ENCODE measurements around the gene FOSB. TPM values are rescaled to one million over a fixed set of nuclear protein-coding genes. Genes with fewer than 3 reads are reported as not detected.
A peak's percentile ranks its signal among the peaks of the same experiment; 100 is the strongest.

Gene FOSB
- total and polyA plus RNA-seq, 9 of the 15 experiments (the other 6 are each of a cell fraction or from before 2014, with no cell fraction given): 0.11 to 2.7 (median 0.73) TPM

DNA sequence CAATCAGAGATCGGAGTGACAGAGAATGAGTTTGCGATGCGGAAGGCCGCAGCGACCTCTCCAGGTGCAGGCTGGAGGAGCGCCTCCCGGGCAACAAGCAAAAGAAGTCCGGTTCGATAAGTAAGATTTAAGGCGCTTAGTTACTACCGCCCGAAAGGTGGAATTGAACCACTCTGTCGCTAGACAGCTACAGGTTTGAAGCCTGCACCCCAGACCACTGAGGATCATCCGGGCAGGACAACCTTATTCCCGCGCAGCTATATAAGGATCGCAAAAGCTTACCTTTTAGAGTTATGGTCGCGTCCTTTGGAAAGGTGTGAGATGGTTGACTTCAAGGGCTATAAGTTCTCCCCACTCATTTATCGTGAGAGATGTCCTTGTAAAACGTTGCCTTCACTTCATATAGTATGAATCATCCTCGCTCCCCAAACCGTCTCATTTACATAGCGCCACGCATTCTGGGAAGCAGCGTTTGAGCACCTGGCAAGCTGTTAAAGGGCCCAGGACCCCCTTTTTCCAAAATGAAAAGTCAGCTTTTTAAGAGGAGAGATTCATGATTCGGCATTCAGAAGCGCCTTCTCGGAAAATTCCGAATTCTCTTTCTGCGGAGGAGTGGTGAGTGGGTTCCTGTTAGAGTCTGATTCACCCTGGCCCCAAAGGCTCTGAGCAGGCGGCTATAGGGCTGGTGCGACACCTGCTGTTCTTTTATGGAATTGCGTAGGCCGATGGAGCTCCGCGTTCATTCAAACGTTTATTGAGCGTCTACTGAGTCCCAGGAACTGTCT is 10.8 kb downstream of the FOSB start (continued):
- TF ChIP-seq, protein P1, sequence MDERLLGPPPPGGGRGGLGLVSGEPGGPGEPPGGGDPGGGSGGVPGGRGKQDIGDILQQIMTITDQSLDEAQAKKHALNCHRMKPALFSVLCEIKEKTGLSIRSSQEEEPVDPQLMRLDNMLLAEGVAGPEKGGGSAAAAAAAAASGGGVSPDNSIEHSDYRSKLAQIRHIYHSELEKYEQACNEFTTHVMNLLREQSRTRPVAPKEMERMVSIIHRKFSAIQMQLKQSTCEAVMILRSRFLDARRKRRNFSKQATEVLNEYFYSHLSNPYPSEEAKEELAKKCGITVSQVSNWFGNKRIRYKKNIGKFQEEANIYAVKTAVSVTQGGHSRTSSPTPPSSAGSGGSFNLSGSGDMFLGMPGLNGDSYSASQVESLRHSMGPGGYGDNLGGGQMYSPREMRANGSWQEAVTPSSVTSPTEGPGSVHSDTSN (CRISPR knock-in tag; IDR thresholded peaks at IDR 0.05; ENCODE audit: low read depth): no peak
- TF ChIP-seq, protein P1 (tag; conservative IDR thresholded peaks at IDR 0.05; ENCODE audit: low read depth): no peak
- TF ChIP-seq ZZZ3 (IDR thresholded peaks at IDR 0.05): no peak
- TF ChIP-seq POLR2H (tag; IDR thresholded peaks at IDR 0.05; ENCODE audit: low read depth): peak; percentile 99
- TF ChIP-seq ZNF280A (IDR thresholded peaks at IDR 0.05; ENCODE audit: low read depth, partially characterized antibody): no peak
- no peak for TF ChIP-seq RAD51 (IDR thresholded peaks at IDR 0.05; ENCODE audit: borderline replicate concordance, low read depth)
- TF ChIP-seq MCM7 (IDR thresholded peaks at IDR 0.05): no peak
- TF ChIP-seq PHF8 (IDR thresholded peaks at IDR 0.05; ENCODE audit: borderline replicate concordance, low read length): no peak; the same call in 1 of the 2 replicates
- TF ChIP-seq KAT8 (IDR thresholded peaks at IDR 0.05; ENCODE audit: low read depth): no peak
- no peak for TF ChIP-seq HLTF (IDR thresholded peaks at IDR 0.05)
- TF ChIP-seq ZNF655 (CRISPR knock-in tag; IDR thresholded peaks at IDR 0.05): no peak
- peak; percentile 68 to 91 for TF ChIP-seq TBL1XR1 (IDR thresholded peaks at IDR 0.05; ENCODE audit: low read length in 2 of 2)
- no peak for TF ChIP-seq HMGN3 (IDR thresholded peaks at IDR 0.05; ENCODE audit: borderline replicate concordance, extremely low read depth, insufficient read length, low read depth, low read length)
- no peak for TF ChIP-seq NR4A1 (CRISPR knock-in tag; IDR thresholded peaks at IDR 0.05)
- 0 out of 2 replicates have a peak, but pooled peaks have one; percentile 15 for TF ChIP-seq NR4A1 (tag; IDR thresholded peaks at IDR 0.05)
- TF ChIP-seq BRF2 (IDR thresholded peaks at IDR 0.05; ENCODE audit: borderline replicate concordance, insufficient read depth, insufficient read length): peak; percentile 100
- no peak for TF ChIP-seq GATA2 (CRISPR knock-in tag; IDR thresholded peaks at IDR 0.05)
- TF ChIP-seq, protein P2, sequence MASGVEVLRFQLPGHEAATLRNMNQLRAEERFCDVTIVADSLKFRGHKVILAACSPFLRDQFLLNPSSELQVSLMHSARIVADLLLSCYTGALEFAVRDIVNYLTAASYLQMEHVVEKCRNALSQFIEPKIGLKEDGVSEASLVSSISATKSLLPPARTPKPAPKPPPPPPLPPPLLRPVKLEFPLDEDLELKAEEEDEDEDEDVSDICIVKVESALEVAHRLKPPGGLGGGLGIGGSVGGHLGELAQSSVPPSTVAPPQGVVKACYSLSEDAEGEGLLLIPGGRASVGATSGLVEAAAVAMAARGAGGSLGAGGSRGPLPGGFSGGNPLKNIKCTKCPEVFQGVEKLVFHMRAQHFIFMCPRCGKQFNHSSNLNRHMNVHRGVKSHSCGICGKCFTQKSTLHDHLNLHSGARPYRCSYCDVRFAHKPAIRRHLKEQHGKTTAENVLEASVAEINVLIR (CRISPR knock-in tag; IDR thresholded peaks at IDR 0.05): no peak
- peak; percentile 66 for TF ChIP-seq MTA3 (IDR thresholded peaks at IDR 0.05; ENCODE audit: borderline replicate concordance)
